NCI-H748 (cell line): ENCODE measurements around the gene ETDC.

ENCODE experiments used
- DNase-seq: peaks from one replicate; lab custom pipeline; 2025; ENCODE audit not compliant: unreplicated experiment; lab: John Stamatoyannopoulos, UW

The ETDC gene

GRCh38 chrX:135345107-135345589 lies 35.9 kb downstream of the ETDC start:
- peak; percentile 37 for DNase-seq

- no peak for DNase-seq
Observed at GRCh38 chrX:135346975-135347374, 37.7 kb downstream of the ETDC start.

- DNase-seq, result no peak
Observed at GRCh38 chrX:135347381-135348016, 38.2 kb downstream of the ETDC start.

GRCh38 chrX:135354288-135354687 lies 45.0 kb downstream of the ETDC start:
- DNase-seq, result no peak
